ENCODE measurements around the gene SPTB.

SPTB gene

GRCh38 chr14:64830961-64831360, 48.7 kb downstream of the SPTB start:
- FAIRE-seq (no peak), DNase-seq (ENCODE audit: insufficient read length, low spot score) (no peak)
- TF ChIP-seq SPI1 (IDR thresholded peaks at IDR 0.05; ENCODE audit: low read depth, low read length) = peak; percentile 56
- no peak for TF ChIP-seq TAF1 (IDR thresholded peaks at IDR 0.05; ENCODE audit: low read depth, low read length)
- TF ChIP-seq POU2F2 (IDR thresholded peaks at IDR 0.05; ENCODE audit: low read depth, low read length) = no peak

- FAIRE-seq = no peak
- TF ChIP-seq PAX5 (IDR thresholded peaks at IDR 0.05; ENCODE audit: insufficient read depth, low read length, severe bottlenecking) (no peak), SPI1 (IDR thresholded peaks at IDR 0.05; ENCODE audit: low read depth, low read length) (no peak), POLR2A (IDR thresholded peaks at IDR 0.05; ENCODE audit: low read depth, low read length) (no peak), POLR2AphosphoS5 (IDR thresholded peaks at IDR 0.05; ENCODE audit: low read depth, low read length) (no peak), TAF1 (IDR thresholded peaks at IDR 0.05; ENCODE audit: low read depth, low read length) (no peak), POU2F2 (IDR thresholded peaks at IDR 0.05; ENCODE audit: low read depth, low read length) (no peak)
- no peak for DNase-seq (ENCODE audit: insufficient read length, low spot score)
Observed at GRCh38 chr14:64828071-64828470, 51.6 kb downstream of the SPTB start.

GRCh38 chr14:64826845-64827244, 52.9 kb downstream of the SPTB start:
- no peak for DNase-seq (ENCODE audit: insufficient read length, low spot score)
- FAIRE-seq = no peak
- no peak for TF ChIP-seq POLR2AphosphoS5 (IDR thresholded peaks at IDR 0.05; ENCODE audit: low read depth, low read length)
- no peak for TF ChIP-seq SPI1 (IDR thresholded peaks at IDR 0.05; ENCODE audit: low read depth, low read length)
- no peak for TF ChIP-seq POU2F2 (IDR thresholded peaks at IDR 0.05; ENCODE audit: low read depth, low read length)
- no peak for TF ChIP-seq PAX5 (IDR thresholded peaks at IDR 0.05; ENCODE audit: insufficient read depth, low read length, severe bottlenecking)
- no peak for TF ChIP-seq POLR2A (IDR thresholded peaks at IDR 0.05; ENCODE audit: low read depth, low read length)
- no peak for TF ChIP-seq TAF1 (IDR thresholded peaks at IDR 0.05; ENCODE audit: low read depth, low read length)

GRCh38 chr14:64826333-64826732, 53.4 kb downstream of the SPTB start:
- FAIRE-seq = no peak
- TF ChIP-seq PAX5 (IDR thresholded peaks at IDR 0.05; ENCODE audit: insufficient read depth, low read length, severe bottlenecking) (no peak), SPI1 (IDR thresholded peaks at IDR 0.05; ENCODE audit: low read depth, low read length) (no peak), POLR2A (IDR thresholded peaks at IDR 0.05; ENCODE audit: low read depth, low read length) (no peak), POU2F2 (IDR thresholded peaks at IDR 0.05; ENCODE audit: low read depth, low read length) (no peak), TAF1 (IDR thresholded peaks at IDR 0.05; ENCODE audit: low read depth, low read length) (no peak), POLR2AphosphoS5 (IDR thresholded peaks at IDR 0.05; ENCODE audit: low read depth, low read length) (no peak)
- DNase-seq (ENCODE audit: insufficient read length, low spot score) = no peak

- FAIRE-seq (no peak), DNase-seq (ENCODE audit: insufficient read length, low spot score) (no peak)
- TF ChIP-seq TAF1 (IDR thresholded peaks at IDR 0.05; ENCODE audit: low read depth, low read length) (no peak), POLR2A (IDR thresholded peaks at IDR 0.05; ENCODE audit: low read depth, low read length) (no peak), PAX5 (IDR thresholded peaks at IDR 0.05; ENCODE audit: insufficient read depth, low read length, severe bottlenecking) (no peak)
Observed at GRCh38 chr14:64825509-64825908, 54.2 kb downstream of the SPTB start.

- TF ChIP-seq POLR2A (IDR thresholded peaks at IDR 0.05; ENCODE audit: low read depth, low read length) (no peak), TAF1 (IDR thresholded peaks at IDR 0.05; ENCODE audit: low read depth, low read length) (no peak), PAX5 (IDR thresholded peaks at IDR 0.05; ENCODE audit: insufficient read depth, low read length, severe bottlenecking) (no peak), POLR2AphosphoS5 (IDR thresholded peaks at IDR 0.05; ENCODE audit: low read depth, low read length) (no peak), SPI1 (IDR thresholded peaks at IDR 0.05; ENCODE audit: low read depth, low read length) (no peak), POU2F2 (IDR thresholded peaks at IDR 0.05; ENCODE audit: low read depth, low read length) (no peak)
- FAIRE-seq = no peak
- DNase-seq (ENCODE audit: insufficient read length, low spot score) = no peak
Observed at GRCh38 chr14:64825006-64825405, 54.7 kb downstream of the SPTB start.

GRCh38 chr14:64824471-64824870, 55.2 kb downstream of the SPTB start:
- TF ChIP-seq SPI1 (IDR thresholded peaks at IDR 0.05; ENCODE audit: low read depth, low read length) = no peak
- no peak for TF ChIP-seq POU2F2 (IDR thresholded peaks at IDR 0.05; ENCODE audit: low read depth, low read length)
- no peak for TF ChIP-seq POLR2AphosphoS5 (IDR thresholded peaks at IDR 0.05; ENCODE audit: low read depth, low read length)
- no peak for TF ChIP-seq POLR2A (IDR thresholded peaks at IDR 0.05; ENCODE audit: low read depth, low read length)
- no peak for TF ChIP-seq TAF1 (IDR thresholded peaks at IDR 0.05; ENCODE audit: low read depth, low read length)
- TF ChIP-seq PAX5 (IDR thresholded peaks at IDR 0.05; ENCODE audit: insufficient read depth, low read length, severe bottlenecking) = no peak
- DNase-seq (ENCODE audit: insufficient read length, low spot score) (no peak), FAIRE-seq (no peak)

GRCh38 chr14:64823305-64823861, 56.3 kb downstream of the SPTB start:
- peak; percentile 80 for DNase-seq (ENCODE audit: insufficient read length, low spot score)
- TF ChIP-seq TAF1 (IDR thresholded peaks at IDR 0.05; ENCODE audit: low read depth, low read length) = no peak
- no peak for TF ChIP-seq POLR2AphosphoS5 (IDR thresholded peaks at IDR 0.05; ENCODE audit: low read depth, low read length)
- peak; percentile 88 for FAIRE-seq

GRCh38 chr14:64821651-64822050, 58.1 kb downstream of the SPTB start:
- FAIRE-seq (no peak), DNase-seq (ENCODE audit: insufficient read length, low spot score) (no peak)
- TF ChIP-seq POLR2A (IDR thresholded peaks at IDR 0.05; ENCODE audit: low read depth, low read length) = no peak
- TF ChIP-seq PAX5 (IDR thresholded peaks at IDR 0.05; ENCODE audit: insufficient read depth, low read length, severe bottlenecking) = no peak
- no peak for TF ChIP-seq POU2F2 (IDR thresholded peaks at IDR 0.05; ENCODE audit: low read depth, low read length)
- no peak for TF ChIP-seq POLR2AphosphoS5 (IDR thresholded peaks at IDR 0.05; ENCODE audit: low read depth, low read length)
- no peak for TF ChIP-seq TAF1 (IDR thresholded peaks at IDR 0.05; ENCODE audit: low read depth, low read length)

- DNase-seq (ENCODE audit: insufficient read length, low spot score) (no peak), FAIRE-seq (no peak)
- TF ChIP-seq SPI1 (IDR thresholded peaks at IDR 0.05; ENCODE audit: low read depth, low read length) = no peak
- TF ChIP-seq POU2F2 (IDR thresholded peaks at IDR 0.05; ENCODE audit: low read depth, low read length) = no peak
- TF ChIP-seq TAF1 (IDR thresholded peaks at IDR 0.05; ENCODE audit: low read depth, low read length) = no peak
- TF ChIP-seq POLR2A (IDR thresholded peaks at IDR 0.05; ENCODE audit: low read depth, low read length) = no peak
- no peak for TF ChIP-seq POLR2AphosphoS5 (IDR thresholded peaks at IDR 0.05; ENCODE audit: low read depth, low read length)
- TF ChIP-seq PAX5 (IDR thresholded peaks at IDR 0.05; ENCODE audit: insufficient read depth, low read length, severe bottlenecking) = no peak
Observed at GRCh38 chr14:64818151-64818550, 61.6 kb downstream of the SPTB start.
